GM12878 (cell line): Measurements from ENCODE around the gene OR10J1. TPM values are rescaled to one million over a fixed set of nuclear protein-coding genes. Genes with fewer than 3 reads are reported as not detected.
A peak's percentile ranks its signal among the peaks of the same experiment; 100 is the strongest.

ENCODE experiments used
- ATAC-seq: fragments of 200-7000 bp; cut with Tn5 transposase; 3 replicates; pipeline ENCODE4 v1.9.1; 2020; ENCODE audit warnings: mild to moderate bottlenecking, moderate library complexity
- Bru-seq: library from RNA; stranded (reverse); fragments of 400-500 nt; gene quantifications from one replicate; lab custom pipeline; 2021; lab: Mats Ljungman, UMichigan
- BruChase-seq, 2 experiments: library from RNA; stranded (reverse); fragments of 400-500 nt; gene quantifications; one replicate each; lab custom pipeline; 2021; lab: Mats Ljungman, UMichigan
- BruUV-seq: library from RNA; stranded (reverse); fragments of 400-500 nt; replicated peaks from 2 replicates; lab custom pipeline; 2021; lab: Mats Ljungman, UMichigan
- CTCF ChIA-PET: fragments of 300-600 bp; sonication (Branson Sonifier 250); formaldehyde crosslinking; extraction: SDS; loops from one replicate; lab custom pipeline; 2021; ENCODE audit warnings: inconsistent platforms; lab: Yijun Ruan, JAX
- POLR2A ChIA-PET: fragments of 350-600 bp; formaldehyde crosslinking; extraction: SDS; loops from one replicate; lab custom pipeline; 2021; ENCODE audit warnings: inconsistent platforms; lab: Charles Lee
- RAD21 ChIA-PET: fragments of 300-600 bp; sonication (Branson Sonifier 250); formaldehyde crosslinking; loops from one replicate; lab custom pipeline; 2023; ENCODE audit warnings: antibody characterized with exemption; ENCODE audit not compliant: unreplicated experiment; lab: Charles Lee
- SMC1A ChIA-PET: fragments of 300-600 bp; sonication (Branson Sonifier 250); formaldehyde crosslinking; loops from one replicate; lab custom pipeline; 2023; ENCODE audit not compliant: unreplicated experiment, uncharacterized antibody; lab: Charles Lee
- DNase-seq: peaks from one replicate; pipeline ENCODE4 v3.0.0-alpha.2; 2011; ENCODE audit warnings: low read depth, low spot score
- FAIRE-seq: peaks from 3 replicates; lab custom pipeline; 2011; peaks lifted over from hg19 to GRCh38; lab: Jason Lieb, UNC
- H2AFZ ChIP-seq: 2 replicates; pipeline ENCODE4 v1.6.0; 2011; ENCODE audit warnings: low read depth, low read length, control low read depth; ENCODE audit not compliant: control insufficient read depth
- H3K27ac ChIP-seq: 2 replicates; pipeline ENCODE4 v1.5.1; 2011; ENCODE audit warnings: control low read depth; ENCODE audit not compliant: control insufficient read depth, insufficient read depth
- H3K27me3 ChIP-seq, 2 experiments: replicated peaks in 1 of 2; 2 replicates each; pipeline versions ENCODE4 v1.6.0 to v1.6.1; 2011; ENCODE audit warnings: low read length in 1 of 2; ENCODE audit not compliant: control insufficient read depth in 2 of 2, insufficient read depth in 2 of 2
- H3K36me3 ChIP-seq, 2 experiments: 2 replicates each; pipeline ENCODE4 v1.5.1; 2011; ENCODE audit warnings: low read length in 1 of 2; ENCODE audit not compliant: control insufficient read depth in 2 of 2, insufficient read depth in 2 of 2
- H3K4me1 ChIP-seq: 2 replicates; pipeline ENCODE4 v1.6.1; 2011; ENCODE audit warnings: mild to moderate bottlenecking, low read length, moderate library complexity, mixed read lengths; ENCODE audit not compliant: control insufficient read depth, insufficient read depth
- H3K4me2 ChIP-seq: 2 replicates; pipeline ENCODE4 v1.6.0; 2011; ENCODE audit warnings: control low read depth; ENCODE audit not compliant: control insufficient read depth, insufficient read depth
- H3K4me3 ChIP-seq: fragments of 200-600 bp; sonication (generic); 2 replicates; pipeline ENCODE4 v1.5.1; 2016
- H3K79me2 ChIP-seq: 2 replicates; pipeline ENCODE4 v1.6.0; 2011; ENCODE audit warnings: low read length; ENCODE audit not compliant: control insufficient read depth, insufficient read depth
- H3K9ac ChIP-seq: 2 replicates; pipeline ENCODE4 v1.8.0; 2011; ENCODE audit warnings: low read length, control low read depth, mixed read lengths; ENCODE audit not compliant: control insufficient read depth, insufficient read depth
- H3K9me3 ChIP-seq: replicated peaks from 3 replicates; pipeline ENCODE4 v1.5.1; 2011; ENCODE audit warnings: mild to moderate bottlenecking, low read length; ENCODE audit not compliant: control insufficient read depth, insufficient read depth
- H4K20me1 ChIP-seq: 2 replicates; pipeline ENCODE4 v1.6.0; 2011; ENCODE audit not compliant: control insufficient read depth, insufficient read depth
- ATF7 ChIP-seq: fragments of 450-650 bp; IDR thresholded peaks from 2 replicates; pipeline ENCODE4 v1.6.1; 2016; ENCODE audit warnings: low read depth, mild to moderate bottlenecking
- BCLAF1 ChIP-seq: fragments of 450-650 bp; IDR thresholded peaks from 2 replicates; pipeline ENCODE4 v1.6.1; 2017; ENCODE audit warnings: antibody characterized with exemption, mild to moderate bottlenecking, moderate library complexity
- BRCA1 ChIP-seq: IDR thresholded peaks from 2 replicates; pipeline ENCODE4 v1.6.1; 2011; ENCODE audit warnings: low read depth, low read length, improper control_type of control experiment
- CREM ChIP-seq: IDR thresholded peaks from 2 replicates; pipeline ENCODE4 v1.6.1; 2014; ENCODE audit warnings: antibody characterized with exemption, low read depth
- HDGF ChIP-seq: fragments of 450-650 bp; IDR thresholded peaks from 2 replicates; pipeline ENCODE4 v1.6.1; 2016; ENCODE audit warnings: antibody characterized with exemption
- IRF4 ChIP-seq: IDR thresholded peaks from 2 replicates; pipeline ENCODE4 v1.6.1; 2011; ENCODE audit warnings: low read depth, low read length
- MEF2A ChIP-seq: IDR thresholded peaks from 2 replicates; pipeline ENCODE4 v1.6.1; 2011; ENCODE audit warnings: low read depth, mild to moderate bottlenecking, low read length, moderate library complexity; ENCODE audit not compliant: insufficient read depth
- MYC ChIP-seq: IDR thresholded peaks from 2 replicates; pipeline ENCODE4 v1.6.1; 2011; ENCODE audit warnings: mild to moderate bottlenecking, low read length, moderate library complexity, inconsistent platforms; ENCODE audit not compliant: insufficient read depth, insufficient replicate concordance, insufficient read length, severe bottlenecking
- PBX3 ChIP-seq: IDR thresholded peaks from 2 replicates; pipeline ENCODE4 v1.6.1; 2011; ENCODE audit warnings: mild to moderate bottlenecking, low read depth, low read length, moderate library complexity; ENCODE audit not compliant: insufficient replicate concordance
- RAD21 ChIP-seq: IDR thresholded peaks from 2 replicates; pipeline ENCODE4 v1.6.1; 2011; ENCODE audit warnings: mild to moderate bottlenecking, low read depth, low read length, moderate library complexity; ENCODE audit not compliant: insufficient read depth
- RELA ChIP-seq: fragments of 450-650 bp; IDR thresholded peaks from 2 replicates; pipeline ENCODE4 v1.8.0; 2014; ENCODE audit warnings: borderline replicate concordance; ENCODE audit not compliant: partially characterized antibody
- ZBTB40 ChIP-seq: fragments of 450-650 bp; IDR thresholded peaks from 2 replicates; pipeline ENCODE4 v1.6.1; 2016; ENCODE audit warnings: mild to moderate bottlenecking, moderate library complexity, borderline replicate concordance
- in situ Hi-C: fragments of 300-500 bp; cut with MboI; formaldehyde crosslinking; loops from 9 replicates; pipeline ENCODE4 v1.14.3; 2018; ENCODE audit warnings: mixed read lengths
- intact Hi-C: fragments of 100-400 bp; cut with micrococcal nuclease; formaldehyde crosslinking; loops from one replicate; pipeline ENCODE4 v1.14.2; 2022; ENCODE audit not compliant: unreplicated experiment
- long read RNA-seq, 2 experiments: library from polyadenylated mRNA; unstranded; transcript quantifications; one replicate each; pipeline ENCODE4 v2.0.0, GENCODE V29; 2019 to 2020
- polyA minus RNA-seq, 3 experiments: library from RNA; depleted of rRNA, polyadenylated mRNA; stranded (reverse); fragments of >200 nt; gene quantifications; 2 replicates each; pipeline ENCODE4 v1.2.3, GENCODE V29; 2011
- polyA plus RNA-seq, 11 experiments: library from polyadenylated mRNA; depleted of rRNA in 4 of 11; unstranded in 6 of 11; stranded (reverse) in 5 of 11; fragments of >200 nt; fragmentation: Nextera tagmentation in 4 of 11; fragmentation: Illumina TruSeq in 1 of 11; extraction: Ambion mirVana in 4 of 11; extraction: Trizol in 1 of 11; gene quantifications; 1 replicate in 1 of 11; 2 replicates in 10 of 11; pipeline versions ENCODE4 v1.2.1 to v1.2.3, GENCODE V29; 2011 to 2016; ENCODE audit warnings: inconsistent platforms in 2 of 11, missing spikeins in 2 of 11, low read depth in 1 of 11
- total RNA-seq, 4 experiments: library from RNA; depleted of rRNA in 3 of 4; stranded (reverse); fragments of >200 nt in 3 of 4; fragmentation: Illumina TruSeq in 1 of 4; extraction: Trizol in 1 of 4; gene quantifications; 2 replicates each; pipeline versions ENCODE4 v1.2.1 to v1.2.3, GENCODE V29; 2013 to 2021

OR10J1 gene
- total RNA-seq (2013; cell fraction: nucleolus; rRNA removed), result not detected in 2 replicates
- not detected in 2 replicates for total RNA-seq (2014; rRNA removed)
- total RNA-seq (2014; rRNA removed; fragmentation: Illumina TruSeq; extraction: Trizol), result not detected in 2 replicates
- not detected in 2 replicates for total RNA-seq (2021)
- polyA plus RNA-seq (2011; ENCODE audit: low read depth), result not detected
- not detected in 2 replicates for polyA plus RNA-seq (2011; rRNA removed)
- not detected in 2 replicates for polyA plus RNA-seq (2011; cell fraction: cytosol; rRNA removed)
- not detected in 2 replicates for polyA plus RNA-seq (2011; cell fraction: nucleus; rRNA removed)
- polyA plus RNA-seq (2012), result not detected in 2 replicates
- polyA plus RNA-seq (2014; fragmentation: Illumina TruSeq; extraction: Trizol), result not detected in 2 replicates
- polyA plus RNA-seq (2014; fragmentation: Nextera tagmentation; extraction: Ambion mirVana), result not detected
- polyA plus RNA-seq (2014; rRNA removed), result not detected in 2 replicates
- not detected for polyA plus RNA-seq (2016; fragmentation: Nextera tagmentation; extraction: Ambion mirVana)
- polyA minus RNA-seq (2011; rRNA and poly(A)+ RNA removed), result not detected in 2 replicates
- polyA minus RNA-seq (2011; cell fraction: cytosol; rRNA and poly(A)+ RNA removed), result not detected in 2 replicates
- polyA minus RNA-seq (2011; cell fraction: nucleus; rRNA and poly(A)+ RNA removed), result not detected in 2 replicates
- Bru-seq, nascent RNA, result not detected
- not detected for BruChase-seq, experiment 1, labeled RNA remaining after a 6-hour chase
- BruChase-seq, experiment 2, labeled RNA remaining after a 2-hour chase, result percentile 12 among the genes with signal in this experiment
- long read RNA-seq, experiment 1, result 0 reads
- long read RNA-seq, experiment 2, result 0 reads

- POLR2A ChIA-PET, result no interaction called here
- no peaks in the 10 kb centered on the region for H3K79me2 ChIP-seq
- no peak within 1 kb of the TSS for H2AFZ ChIP-seq
- H3K9me3 ChIP-seq, result no peaks in the 10 kb centered on the region
- H3K27ac ChIP-seq, result no peak within 1 kb of the TSS
- CTCF ChIA-PET, result no interaction called here
- DNase-seq (no peak), ATAC-seq (no peak), FAIRE-seq (no peak)
- RAD21 ChIA-PET, result no interaction called here
- H3K36me3 ChIP-seq, result no peaks in the 10 kb centered on the region
- no peaks in the 10 kb centered on the region for H3K4me1 ChIP-seq
- intact Hi-C loops (no loop called here), in situ Hi-C loops (no loop called here)
- no peak within 1 kb of the TSS for H3K4me3 ChIP-seq
- H3K27me3 ChIP-seq, result no peaks in the 10 kb centered on the region
- SMC1A ChIA-PET, result no interaction called here
- H3K4me2 ChIP-seq, result no peak within 1 kb of the TSS
- no peaks in the 10 kb centered on the region for H4K20me1 ChIP-seq
- H3K9ac ChIP-seq, result no peak within 1 kb of the TSS
- BruUV-seq, result no TSS peak
- TF ChIP-seq ATF7 (no peak), HDGF (no peak), ZBTB40 (no peak), RELA (no peak), BCLAF1 (no peak), MYC (no peak), RAD21 (no peak), PBX3 (no peak), BRCA1 (no peak), IRF4 (no peak), MEF2A (no peak), CREM (no peak)
Observed at GRCh38 chr1:159439422-159439821, at the start of gene OR10J1. TSS of gene OR10J1 (plus strand) at chr1:159439722. CDS start at chr1:159439792, 70 bp downstream.
